ENCODE results near the gene COL20A1. TPM values are rescaled to one million over a fixed set of nuclear protein-coding genes. Genes with fewer than 3 reads are reported as not detected.
A peak's percentile ranks its signal among the peaks of the same experiment; 100 is the strongest.

COL20A1 gene
- total and polyA plus RNA-seq, 2 of the 13 experiments (the other 11 are each of a cell fraction or from before 2014, with no cell fraction given), result not detected

GRCh38 chr20:63376283-63377250 lies 83.6 kb downstream of the COL20A1 start (continued):
- TF ChIP-seq MLXIP (CRISPR knock-in tag; IDR thresholded peaks at IDR 0.05; ENCODE audit: borderline replicate concordance) (no peak), DDIT3 (CRISPR knock-in tag; IDR thresholded peaks at IDR 0.05) (no peak), MAZ (IDR thresholded peaks at IDR 0.05; ENCODE audit: borderline replicate concordance, low read depth, low read length) (no peak), MAZ (CRISPR knock-in tag; IDR thresholded peaks at IDR 0.05; ENCODE audit: low read depth) (peak; percentile 53; the same call in 1 of the 2 replicates), PATZ1 (CRISPR knock-in tag; IDR thresholded peaks at IDR 0.05) (peak; percentile 51; the same call in 1 of the 2 replicates), ZNF251 (CRISPR knock-in tag; IDR thresholded peaks at IDR 0.05) (0 out of 2 replicates have a peak, but pooled peaks have one; percentile 49), DZIP1 (CRISPR knock-in tag; IDR thresholded peaks at IDR 0.05) (0 out of 2 replicates have a peak, but pooled peaks have one; percentile 20), POLR2AphosphoS2 (IDR thresholded peaks at IDR 0.05; ENCODE audit: low read depth, low read length) (no peak), HNRNPK (IDR thresholded peaks at IDR 0.05; ENCODE audit: low read depth, low read length, poor library complexity, severe bottlenecking) (no peak), ZNF556 (CRISPR knock-in tag; IDR thresholded peaks at IDR 0.05; ENCODE audit: borderline replicate concordance) (peak; percentile 100), PAXIP1 (CRISPR knock-in tag; conservative IDR thresholded peaks at IDR 0.05) (peak; percentile 52; the same call in 1 of the 2 replicates), ZBTB7A (CRISPR knock-in tag; IDR thresholded peaks at IDR 0.05) (peak; percentile 97), TEF (CRISPR knock-in tag; IDR thresholded peaks at IDR 0.05) (no peak), NR2F6 (IDR thresholded peaks at IDR 0.05) (peak; percentile 71), NR2F6 (CRISPR knock-in tag; IDR thresholded peaks at IDR 0.05) (peak; percentile 69)
